CD4-positive, alpha-beta T cell treated with Interleukin-10 for 1 hour (primary cell): ENCODE results near the gene MYH6.

ENCODE experiments used
- DNase-seq: peaks from one replicate; pipeline ENCODE4 v3.0.0-alpha.2; 2020

The MYH6 gene

GRCh38 chr14:23375527-23376251 lies 32.4 kb downstream of the MYH6 start:
- DNase-seq: no peak

- no peak for DNase-seq
These were observed 35.0 kb downstream of the MYH6 start for GRCh38 chr14:23373041-23373440.

- DNase-seq: no peak
These were observed 35.6 kb downstream of the MYH6 start, which contains the start of gene IL25 for GRCh38 chr14:23372509-23372908. Gene IL25, plus strand, starts transcription at chr14:23372809.

GRCh38 chr14:23371865-23372264 lies 36.2 kb downstream of the MYH6 start:
- DNase-seq: no peak

GRCh38 chr14:23370221-23370620 lies 37.9 kb downstream of the MYH6 start:
- DNase-seq: no peak

GRCh38 chr14:23366426-23366921 lies 41.6 kb downstream of the MYH6 start:
- DNase-seq: no peak

- no peak for DNase-seq
These were observed 42.2 kb downstream of the MYH6 start for GRCh38 chr14:23365732-23366425.

- DNase-seq: no peak
These were observed 42.9 kb downstream of the MYH6 start, which contains the start of gene EFS for GRCh38 chr14:23365036-23365731. Gene EFS, minus strand, starts transcription at chr14:23365172. Its CDS starts 147 bp downstream, at chr14:23365025.

GRCh38 chr14:23364164-23365035 lies 43.7 kb downstream of the MYH6 start:
- no peak for DNase-seq

- DNase-seq: no peak
These were observed 45.9 kb downstream of the MYH6 start for GRCh38 chr14:23362200-23362599.

GRCh38 chr14:23361763-23362162 lies 46.3 kb downstream of the MYH6 start:
- DNase-seq: no peak

GRCh38 chr14:23361320-23361719 lies 46.8 kb downstream of the MYH6 start:
- DNase-seq: no peak

- DNase-seq: no peak
These were observed 47.6 kb downstream of the MYH6 start for GRCh38 chr14:23360496-23360895.

- DNase-seq: no peak
These were observed 48.2 kb downstream of the MYH6 start for GRCh38 chr14:23359722-23360447.

GRCh38 chr14:23359167-23359626 lies 48.9 kb downstream of the MYH6 start:
- DNase-seq: no peak

- no peak for DNase-seq
These were observed 49.4 kb downstream of the MYH6 start for GRCh38 chr14:23358553-23359166.

- DNase-seq: no peak
These were observed 50.0 kb downstream of the MYH6 start for GRCh38 chr14:23358042-23358441.

- DNase-seq: no peak
These were observed 50.8 kb downstream of the MYH6 start for GRCh38 chr14:23357261-23357660.

- no peak for DNase-seq
These were observed 51.4 kb downstream of the MYH6 start for GRCh38 chr14:23356662-23357061.

GRCh38 chr14:23355871-23356435 lies 52.1 kb downstream of the MYH6 start:
- no peak for DNase-seq

GRCh38 chr14:23354990-23355389 lies 53.1 kb downstream of the MYH6 start:
- DNase-seq: no peak
